Activated CD4-positive, alpha-beta T cell treated with anti-CD3 and anti-CD28 coated beads, Interleukin-2, amount 50 U/mL, for 4 hours (primary cell): ENCODE results near the gene TPPP3.
A peak's percentile ranks its signal among the peaks of the same experiment; 100 is the strongest.

Source experiments
- DNase-seq, 2 experiments: peaks; one replicate each; pipeline ENCODE4 v3.0.0-alpha.2; 2020

The TPPP3 gene

DNA sequence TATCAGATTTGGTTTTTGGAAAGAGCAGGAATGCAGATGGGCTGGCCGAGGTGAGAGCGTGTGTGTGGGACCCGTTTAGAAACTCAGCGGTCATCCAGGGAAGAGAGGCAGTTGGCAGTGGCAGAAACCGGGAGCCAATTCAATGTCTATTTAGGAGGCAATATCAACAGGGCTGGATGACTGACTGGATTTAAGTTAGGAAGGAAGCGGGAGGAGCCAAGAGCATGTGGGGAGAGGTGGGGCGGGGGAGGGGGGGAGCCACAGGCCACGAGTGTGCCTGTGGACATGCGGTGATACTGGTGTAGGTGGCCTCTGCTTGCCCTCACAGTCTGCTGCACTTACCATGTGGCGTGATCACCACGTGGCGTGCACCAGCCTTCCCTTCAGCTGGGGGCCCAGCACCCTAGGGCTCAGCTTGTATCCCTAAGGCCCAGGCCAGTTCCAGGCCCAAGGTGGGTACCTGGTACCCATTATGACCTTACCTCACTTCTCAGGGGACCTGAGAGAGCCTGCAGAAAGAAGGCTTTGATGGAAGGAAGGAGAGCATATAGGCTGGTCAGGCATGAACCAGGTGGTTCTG, 10.8 kb upstream of the TPPP3 start:
- no peak for DNase-seq

GRCh38 chr16:67400901-67401300, 7.6 kb upstream of the TPPP3 start:
- no peak for DNase-seq

DNA sequence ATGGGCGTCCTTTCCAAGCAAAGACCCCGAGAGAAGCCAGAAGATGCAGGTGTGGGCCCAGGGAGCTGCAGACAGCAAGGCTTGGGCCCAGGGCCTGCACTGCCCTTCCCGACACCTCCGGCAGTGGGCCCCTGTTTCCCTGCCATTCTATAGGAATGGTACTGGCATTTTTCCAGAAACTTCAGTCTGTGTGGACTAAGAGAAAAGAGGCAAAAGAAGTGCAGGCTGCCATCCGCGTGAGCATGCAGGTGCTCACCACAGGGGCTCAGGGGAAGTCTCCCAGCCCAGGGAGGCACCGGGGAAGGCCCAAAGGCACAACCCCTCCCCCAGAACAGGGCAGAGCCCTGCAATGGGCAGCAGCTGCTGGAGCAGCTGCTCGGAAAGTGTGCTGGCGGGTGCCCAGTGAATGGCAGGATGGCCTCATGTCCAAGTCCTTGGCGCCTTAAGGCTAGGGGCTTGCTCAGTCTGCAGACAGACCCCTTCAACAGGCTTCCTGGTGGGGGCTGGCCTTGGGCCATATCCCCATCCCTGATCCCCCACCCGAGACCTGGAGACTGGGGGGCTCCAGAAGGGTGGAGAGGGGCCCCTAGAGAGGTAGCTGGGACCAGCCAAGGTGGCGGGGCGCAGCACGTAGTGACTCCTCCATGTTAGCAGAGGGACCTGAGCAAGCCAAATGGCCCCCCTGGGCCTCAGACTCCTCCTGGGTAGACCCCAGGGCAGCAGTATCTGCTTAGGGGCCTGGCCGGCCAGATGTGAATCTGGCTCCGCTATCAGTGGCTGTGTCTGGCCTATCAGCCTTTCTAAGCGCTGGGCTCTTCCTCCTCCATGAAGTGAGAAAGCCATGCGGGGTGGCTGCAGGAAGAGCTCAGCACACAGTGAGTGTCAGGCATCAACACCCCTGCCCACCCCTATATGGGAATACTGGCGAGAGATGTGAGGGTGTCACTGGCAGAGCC, 6.7 kb upstream of the TPPP3 start:
- DNase-seq: no peak

DNA sequence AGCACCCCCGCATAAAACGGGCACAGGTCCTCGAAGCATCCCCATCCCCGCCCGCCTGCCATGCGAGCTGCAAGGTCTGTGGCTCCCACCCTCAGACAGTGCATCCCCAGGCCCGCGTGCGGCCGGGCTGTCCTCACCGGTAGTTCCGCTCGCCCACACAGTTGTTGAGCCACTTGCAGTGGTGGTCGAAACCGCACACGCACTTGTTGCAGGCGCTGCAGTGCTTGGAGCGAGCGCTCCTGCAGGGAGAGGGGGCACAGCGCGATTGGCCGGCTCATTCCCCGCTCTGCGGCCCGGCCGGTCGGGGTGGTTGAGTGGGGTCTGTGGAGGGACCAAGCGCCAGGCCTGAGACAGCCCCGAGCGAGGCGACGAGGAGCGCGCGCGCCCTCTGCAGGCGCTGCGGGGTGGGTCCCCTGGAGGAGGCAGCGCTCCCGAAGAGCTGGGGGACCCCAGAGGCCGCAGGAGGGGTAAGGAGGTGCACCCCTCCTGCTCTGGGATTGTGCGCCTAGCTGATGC, 6.0 kb upstream of the TPPP3 start:
- peak; percentile 15 to 20 for DNase-seq

- DNase-seq: no peak
Measured at GRCh38 chr16:67398546-67399217, 5.4 kb upstream of the TPPP3 start.

- no peak for DNase-seq
Measured at GRCh38 chr16:67397812-67398545, 4.7 kb upstream of the TPPP3 start.

DNA sequence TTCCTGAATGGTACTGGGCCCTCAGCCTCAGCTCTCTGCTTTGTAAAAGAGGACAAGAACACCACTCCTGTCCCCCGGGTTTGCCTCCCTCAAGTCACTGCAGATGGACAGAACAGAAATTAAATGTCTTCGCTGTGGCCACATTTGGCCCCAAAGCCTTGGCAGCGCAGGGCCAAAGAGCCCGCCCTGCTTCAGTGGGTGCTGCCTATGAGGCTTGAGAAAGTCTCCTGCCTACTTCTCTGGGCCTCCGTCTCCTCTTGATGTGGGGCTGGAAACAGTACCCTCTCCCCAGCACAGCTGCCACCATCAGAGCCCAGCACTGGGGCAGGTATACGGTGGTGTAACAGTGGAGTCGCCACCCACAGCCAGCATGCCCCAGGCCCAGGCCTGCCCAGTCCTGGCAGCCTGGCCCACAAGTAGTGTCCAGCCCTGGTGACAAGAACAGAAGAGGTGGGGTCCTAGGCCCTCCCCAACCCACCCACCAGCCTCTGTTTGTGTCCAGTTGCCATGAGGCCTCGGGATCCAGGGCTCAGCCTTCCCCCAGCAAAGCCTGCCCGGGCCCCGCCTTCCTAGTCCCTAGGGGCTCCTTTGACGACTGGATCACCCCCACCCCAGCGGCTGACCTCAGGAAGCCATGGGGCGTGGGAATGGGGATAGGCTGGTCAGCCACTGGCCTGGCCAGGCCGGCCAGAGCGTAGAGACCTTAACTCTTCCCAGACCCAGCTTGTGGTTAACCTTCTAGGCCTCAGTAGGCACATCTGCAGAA, 3.9 kb upstream of the TPPP3 start:
- no peak for DNase-seq

GRCh38 chr16:67396159-67397035, 3.1 kb upstream of the TPPP3 start:
- DNase-seq: no peak

- no peak for DNase-seq
Measured at GRCh38 chr16:67395458-67396158, 2.3 kb upstream of the TPPP3 start.

- DNase-seq: no peak
Measured at GRCh38 chr16:67395105-67395457, 1.8 kb upstream of the TPPP3 start.

- DNase-seq: no peak
Measured at GRCh38 chr16:67394155-67395104, 1.1 kb upstream of the TPPP3 start.

GRCh38 chr16:67393788-67394154, 473 bp upstream of the TPPP3 start:
- DNase-seq: no peak

DNA sequence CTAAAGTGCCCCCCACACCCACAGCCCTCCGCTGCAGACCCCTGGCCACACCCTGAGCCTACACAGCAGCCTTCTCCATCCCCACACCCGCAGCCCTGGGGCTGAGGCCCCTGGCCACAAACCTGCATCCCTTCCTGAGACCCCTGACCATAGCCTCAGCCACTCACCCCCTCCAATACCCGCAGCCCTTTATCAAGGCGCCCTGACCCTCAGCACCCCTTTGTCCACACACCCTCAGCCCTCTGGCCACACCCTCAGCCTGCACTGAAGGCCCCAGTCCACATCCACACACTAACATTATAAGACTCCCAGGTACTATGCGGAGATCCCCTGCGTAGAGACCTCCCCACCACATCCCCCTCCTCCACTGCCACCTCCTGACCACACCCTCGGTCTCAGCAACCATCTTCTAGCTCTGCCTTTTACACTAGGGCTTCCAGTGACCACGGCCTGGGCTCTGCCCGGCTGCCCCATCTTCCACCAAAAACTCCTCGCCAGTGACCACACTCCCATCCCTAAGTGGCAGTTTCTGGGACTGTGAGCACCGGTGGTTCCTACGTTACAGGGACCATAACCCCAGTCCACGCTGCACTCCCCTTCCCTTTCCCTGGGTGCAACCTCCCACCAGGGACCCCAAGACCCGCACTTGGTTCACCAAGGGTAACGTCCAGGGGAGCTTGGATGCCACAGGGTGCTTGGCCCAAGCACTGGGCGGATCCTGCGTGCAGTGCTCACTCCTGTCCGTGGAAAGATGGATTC, 818 bp downstream of the TPPP3 start:
- DNase-seq: no peak

GRCh38 chr16:67391424-67392300, 1.6 kb downstream of the TPPP3 start:
- no peak for DNase-seq

GRCh38 chr16:67390816-67391423, 2.4 kb downstream of the TPPP3 start:
- DNase-seq: no peak

DNA sequence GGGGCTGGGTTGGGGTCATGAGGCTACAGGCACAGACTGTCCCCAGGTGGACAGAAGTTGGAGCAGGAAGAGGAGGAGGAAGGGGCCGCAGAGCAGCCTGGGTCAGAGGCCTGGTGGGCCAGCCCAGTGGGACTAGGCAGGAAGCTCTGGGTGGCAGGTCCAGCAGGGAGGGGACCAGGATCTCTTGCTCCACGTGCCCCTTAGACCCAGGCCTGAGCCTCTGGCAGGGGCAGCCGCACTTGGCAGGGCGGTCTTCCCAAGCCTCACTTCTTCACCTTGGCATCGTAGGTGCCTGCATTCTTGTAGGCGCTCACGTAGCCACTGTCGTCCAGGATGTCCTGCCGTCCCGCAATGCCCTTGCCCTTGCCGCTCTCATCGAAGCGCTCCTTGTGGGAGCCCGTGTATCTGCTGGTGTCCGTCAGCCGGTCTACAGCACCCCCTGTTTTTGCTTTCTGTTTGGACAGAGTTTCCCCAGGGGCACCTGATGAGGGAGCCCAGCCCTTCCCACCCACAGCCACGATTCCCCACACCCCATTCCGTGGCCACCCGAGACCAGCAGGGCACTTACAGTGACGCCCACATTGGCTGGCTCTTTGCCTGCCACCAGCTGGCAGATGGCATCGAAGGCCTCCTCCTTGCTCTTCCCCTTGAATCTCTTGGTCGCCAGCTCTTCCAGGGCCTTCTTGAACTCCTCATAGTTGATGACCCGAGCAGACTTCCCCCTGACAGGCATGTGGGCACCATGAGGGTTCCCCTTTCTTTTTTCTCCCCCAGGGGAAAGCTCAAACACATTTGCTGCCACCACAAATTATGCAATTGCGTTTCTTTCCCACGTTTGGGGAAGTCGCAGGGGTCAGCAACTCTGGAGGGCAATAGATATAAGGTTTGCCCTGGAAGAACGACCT, 3.1 kb downstream of the TPPP3 start:
- no peak for DNase-seq
